ENCODE results near the gene AAK1. TPM values are rescaled to one million over a fixed set of nuclear protein-coding genes. Genes with fewer than 3 reads are reported as not detected.
A peak's percentile ranks its signal among the peaks of the same experiment; 100 is the strongest.
"Not testable (repeated sequence)": the region's sequence is repeated elsewhere in the genome, so short reads cannot be mapped to it uniquely, and the experiment has no call there.

AAK1 gene
- polyA plus RNA-seq, 12 donors, result 11.3 to 30.7 (median 14.5) TPM; not detected in 1

DNA sequence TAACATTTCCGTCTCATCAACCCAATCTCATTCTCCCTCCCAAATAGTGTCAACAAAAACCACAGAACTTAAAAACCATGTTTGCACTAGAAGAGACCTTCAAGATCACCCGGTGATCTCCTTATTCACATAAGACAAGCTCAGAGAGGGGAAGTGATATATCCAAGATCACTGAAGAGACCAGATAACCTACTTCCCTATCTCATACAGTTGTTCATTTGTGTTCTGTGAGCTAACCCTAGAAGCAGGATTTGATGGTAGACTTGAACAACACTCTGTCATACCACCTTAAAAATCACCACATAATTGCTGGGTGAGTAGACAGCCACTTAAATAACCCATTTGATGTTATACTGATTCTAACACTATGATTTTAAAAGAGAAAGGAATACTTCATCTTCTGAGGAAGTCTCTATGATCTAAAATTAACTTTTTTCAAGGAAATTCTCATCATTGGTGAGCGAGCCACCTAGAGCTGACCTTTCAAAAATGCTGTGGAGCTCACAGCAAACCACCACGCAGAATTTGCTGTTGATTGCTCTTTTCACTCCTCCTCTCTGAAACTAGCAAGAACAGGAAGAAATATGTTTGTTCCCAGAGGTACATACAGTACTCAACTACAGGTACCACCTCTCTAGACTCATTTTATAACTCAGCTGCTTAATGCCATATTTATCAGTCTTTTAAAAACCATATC lies 15.1 kb downstream of the AAK1 start:
- no peak for DNase-seq

DNA sequence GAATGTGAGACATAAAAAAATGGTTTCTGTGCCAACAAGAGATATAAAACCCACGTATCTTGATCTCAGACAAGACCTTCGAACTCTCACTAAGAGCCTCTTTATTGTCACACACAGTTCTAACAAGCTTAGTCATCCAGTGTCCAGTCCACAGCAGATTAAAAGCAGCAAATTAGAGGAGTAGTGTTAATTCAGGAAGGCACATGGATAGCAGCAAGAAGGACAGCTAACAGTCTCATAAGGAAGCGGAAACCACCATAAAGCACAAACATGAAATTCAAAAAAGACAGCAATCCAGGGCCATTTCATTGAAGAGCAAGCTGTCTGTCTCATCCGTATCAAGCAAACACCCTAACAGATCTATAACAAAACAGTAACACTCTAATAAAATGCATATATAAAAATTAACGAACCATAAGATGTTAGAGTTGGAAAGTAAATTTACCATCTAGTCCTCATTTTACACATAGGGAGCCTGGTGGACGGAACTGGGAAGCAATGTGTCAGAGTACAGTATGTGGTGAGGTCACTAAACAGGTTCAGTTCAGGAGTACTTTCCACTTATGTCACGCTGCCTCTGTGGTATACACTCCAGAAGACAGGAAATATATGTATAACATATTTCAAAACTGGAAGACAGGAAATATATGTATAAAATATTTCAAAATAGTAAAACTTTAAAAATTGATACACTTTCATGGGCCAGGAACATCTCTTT lies 18.3 kb downstream of the AAK1 start:
- DNase-seq, result no peak

DNA sequence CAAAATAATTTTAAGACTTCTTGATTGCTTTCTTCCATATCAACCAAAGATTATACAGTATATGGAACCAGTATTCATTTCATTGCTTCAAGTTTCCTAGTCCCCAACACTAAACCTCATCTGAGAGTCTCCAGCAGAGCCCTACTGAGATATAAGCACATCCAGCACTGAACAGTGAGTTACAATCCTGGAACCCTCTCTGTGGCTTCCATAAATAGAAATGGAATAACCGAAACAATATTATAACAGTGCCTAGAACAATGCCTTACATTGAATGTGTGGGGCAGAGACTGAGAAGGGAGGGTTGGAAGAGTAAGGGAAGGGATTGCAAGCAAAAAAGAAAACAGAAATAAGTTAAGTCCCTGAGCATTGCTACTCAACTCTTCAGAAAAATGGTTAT lies 18.9 kb downstream of the AAK1 start:
- DNase-seq, result no peak

DNA sequence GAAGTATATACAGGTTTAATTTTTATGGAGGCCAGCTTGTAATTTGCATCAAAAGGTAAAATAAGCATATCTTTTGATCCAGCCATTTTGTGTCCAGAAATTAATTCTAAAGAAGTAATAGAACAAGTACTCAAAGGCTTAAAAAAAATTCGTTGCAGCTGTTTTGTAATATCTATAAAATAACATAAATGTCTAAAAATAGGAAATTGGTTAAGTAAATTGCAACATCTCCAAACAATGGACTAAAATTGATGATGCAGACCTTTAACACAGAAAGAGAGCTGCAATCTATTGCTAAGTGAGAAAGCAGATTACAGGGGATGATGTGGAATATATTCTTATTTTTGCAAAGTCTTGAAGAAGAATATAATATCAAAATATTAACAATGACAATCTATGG lies 19.4 kb downstream of the AAK1 start:
- DNase-seq, result no peak

DNA sequence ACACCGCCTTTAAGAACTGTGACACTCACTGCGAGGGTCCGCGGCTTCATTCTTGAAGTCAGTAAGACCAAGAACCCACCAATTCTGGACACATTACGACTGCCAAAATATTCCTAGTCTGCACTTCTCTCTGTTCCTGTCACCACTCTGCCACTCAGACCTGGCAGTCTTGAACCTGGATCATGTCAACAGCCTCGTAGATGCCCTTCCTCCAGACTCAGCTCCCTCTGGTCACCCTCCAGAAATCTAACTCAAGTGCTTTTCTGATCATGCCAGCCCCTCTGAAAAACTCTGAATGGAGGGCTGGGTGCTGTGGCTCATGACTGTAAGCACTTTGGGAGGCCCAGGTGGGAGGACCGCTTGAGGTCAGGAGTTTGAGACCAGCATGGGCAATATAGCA lies 20.3 kb downstream of the AAK1 start:
- DNase-seq, result no peak

DNA sequence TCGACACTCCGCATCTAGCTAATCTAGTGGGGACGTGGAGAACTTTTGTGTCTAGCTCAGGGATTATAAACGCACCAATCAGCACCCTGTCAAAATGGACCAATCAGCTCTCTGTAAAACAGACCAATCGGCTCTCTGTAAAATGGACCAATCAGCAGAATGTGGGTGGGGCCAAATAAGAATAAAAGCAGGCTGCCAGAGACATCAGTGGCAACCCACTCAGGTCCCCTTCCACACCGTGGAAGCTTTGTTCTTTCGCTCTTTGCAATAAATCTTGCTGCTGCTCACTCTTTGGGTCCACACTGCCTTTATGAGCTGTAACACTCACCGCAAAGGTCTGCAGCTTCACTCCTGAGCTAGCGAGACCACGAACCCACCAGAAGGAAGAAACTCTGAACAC lies 20.7 kb downstream of the AAK1 start:
- DNase-seq, result not testable (repeated sequence)

DNA sequence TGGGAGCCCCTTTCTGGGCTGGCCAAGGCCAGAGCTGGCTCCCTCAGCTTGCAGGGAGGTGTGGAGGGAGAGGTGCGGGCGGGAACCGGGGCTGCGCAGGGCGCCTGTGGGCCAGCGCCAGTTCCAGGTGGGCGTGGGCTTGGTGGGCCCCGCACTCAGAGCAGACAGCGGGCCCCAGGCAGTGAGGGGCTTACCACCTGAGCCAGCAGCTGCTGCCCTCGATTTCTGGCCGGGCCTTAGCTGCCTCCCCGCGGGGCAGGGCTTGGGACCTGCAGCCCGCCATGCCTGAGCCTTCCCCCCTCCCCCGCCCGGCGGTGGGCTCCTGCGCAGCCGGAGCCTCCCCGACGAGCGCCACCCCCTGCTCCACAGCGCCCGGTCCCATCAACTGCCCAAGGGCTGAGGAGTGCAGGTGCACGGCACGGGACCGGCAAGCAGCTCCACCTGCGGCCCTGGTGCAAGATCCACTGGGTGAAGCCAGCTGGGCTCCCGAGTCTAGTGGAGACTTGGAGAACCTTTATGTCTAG lies 21.5 kb downstream of the AAK1 start:
- DNase-seq, result not testable (repeated sequence)

DNA sequence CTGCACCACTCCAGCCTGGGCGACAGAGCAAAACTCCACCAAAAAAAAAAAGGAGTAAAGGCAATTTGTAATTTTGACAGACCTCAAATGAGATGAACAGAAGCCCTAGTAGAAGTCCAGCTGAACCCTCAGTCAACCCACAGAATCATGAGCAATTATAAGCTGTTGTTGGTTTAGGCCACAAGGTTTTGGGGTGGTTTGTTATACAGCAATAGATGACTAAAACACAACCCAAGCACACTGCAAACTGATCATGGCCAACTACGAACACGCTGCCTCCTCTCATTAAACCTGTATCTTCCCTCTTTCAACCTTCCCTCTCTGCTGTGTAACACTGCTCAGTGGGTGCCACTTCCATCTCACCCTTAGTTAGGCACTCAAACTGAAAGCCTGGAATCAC lies 22.1 kb downstream of the AAK1 start:
- no peak for DNase-seq

DNA sequence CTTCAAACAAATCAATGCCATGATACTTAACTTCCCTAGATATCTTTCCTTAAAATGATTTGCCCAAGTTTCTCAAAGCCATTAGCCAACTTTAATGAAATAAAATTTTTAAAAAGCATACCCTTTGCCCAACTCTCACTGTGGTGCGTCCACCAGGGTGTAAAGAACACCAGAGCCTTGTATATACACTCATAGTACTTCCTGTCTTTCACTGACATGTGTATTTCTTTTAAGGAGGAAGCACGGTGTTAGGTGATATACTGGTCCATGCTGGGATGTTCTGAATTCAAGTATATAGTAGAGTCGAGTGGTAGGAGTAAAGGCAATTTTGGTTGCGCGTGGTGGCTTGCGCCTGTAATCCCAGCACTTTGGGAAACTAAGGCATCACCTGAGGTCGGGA lies 22.7 kb downstream of the AAK1 start:
- no peak for DNase-seq

DNA sequence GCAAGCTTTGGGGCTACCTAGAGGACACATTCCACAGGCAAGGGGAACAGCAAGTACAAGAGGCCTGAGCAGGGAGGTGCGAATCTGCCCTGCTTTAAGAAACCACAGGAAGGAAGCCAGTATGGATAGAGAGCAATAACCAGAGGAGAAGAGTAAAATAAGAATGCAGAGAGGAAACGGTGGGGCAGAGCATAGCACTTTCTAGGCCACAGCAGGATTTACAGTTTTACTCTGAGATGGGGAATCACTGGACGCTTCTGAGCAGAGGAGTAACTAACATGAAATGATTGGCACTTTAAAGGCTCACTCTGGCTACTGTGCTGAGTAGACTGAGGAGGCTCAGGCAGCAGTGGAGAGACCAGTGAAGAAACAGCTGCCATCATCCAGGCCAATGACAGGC lies 23.8 kb downstream of the AAK1 start:
- DNase-seq, result no peak

DNA sequence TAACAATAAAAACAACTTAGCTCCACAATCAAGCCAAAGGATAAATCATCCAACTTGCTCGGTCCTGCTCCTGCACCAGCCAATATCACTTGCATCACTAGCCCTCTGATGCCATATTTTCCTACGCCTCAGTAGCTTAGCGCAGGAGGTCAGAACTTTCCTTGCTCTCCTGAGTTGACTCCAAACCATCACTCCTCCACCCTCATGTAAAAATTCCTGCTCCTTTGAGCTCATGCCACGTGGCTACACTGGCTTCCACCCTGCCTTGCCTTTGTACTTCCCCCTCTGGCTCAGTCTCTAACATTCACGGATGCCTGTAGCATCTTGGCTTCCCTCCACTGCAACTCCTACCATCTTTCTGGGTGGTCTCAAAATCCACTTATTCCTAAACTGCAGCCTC lies 25.2 kb downstream of the AAK1 start:
- DNase-seq, result peak; percentile 32

DNA sequence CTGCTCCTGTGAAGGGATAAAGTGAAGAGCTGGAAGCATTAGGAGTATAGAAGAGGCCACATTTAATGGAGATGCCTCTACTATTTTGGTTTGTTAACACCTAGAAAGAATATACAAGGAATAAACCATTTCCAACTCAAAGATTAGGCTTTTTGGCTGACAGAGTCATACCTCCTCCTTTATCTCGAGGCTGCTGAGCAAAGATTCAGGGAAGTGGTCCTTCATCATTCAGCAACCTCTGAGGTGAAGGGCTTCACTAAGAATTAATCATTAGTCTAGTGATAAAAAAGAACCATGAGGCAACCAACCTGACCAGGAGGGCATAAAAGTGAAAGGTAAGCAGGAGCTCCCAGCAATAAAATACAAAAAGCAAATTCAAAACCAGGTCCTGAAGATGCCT lies 25.8 kb downstream of the AAK1 start:
- DNase-seq, result no peak

DNA sequence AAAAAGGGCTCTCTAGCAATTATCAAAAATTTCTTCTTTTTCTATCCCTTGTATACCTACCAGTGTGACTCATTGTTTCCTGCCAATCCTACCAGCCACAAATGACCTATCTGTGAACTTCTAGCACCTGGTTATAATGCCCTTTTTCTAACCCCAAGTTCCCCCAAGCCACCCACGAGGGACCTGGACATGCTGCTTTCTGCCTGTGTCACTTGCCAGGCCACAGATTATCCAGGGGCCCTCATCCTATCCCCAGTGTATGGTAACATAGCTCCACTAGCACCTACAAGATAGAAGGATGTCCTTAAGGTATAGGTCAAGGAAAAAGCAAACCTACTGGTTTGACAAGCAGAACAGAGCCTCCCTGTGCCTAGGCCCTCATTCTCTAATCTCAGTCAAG lies 26.8 kb downstream of the AAK1 start:
- DNase-seq, result no peak

DNA sequence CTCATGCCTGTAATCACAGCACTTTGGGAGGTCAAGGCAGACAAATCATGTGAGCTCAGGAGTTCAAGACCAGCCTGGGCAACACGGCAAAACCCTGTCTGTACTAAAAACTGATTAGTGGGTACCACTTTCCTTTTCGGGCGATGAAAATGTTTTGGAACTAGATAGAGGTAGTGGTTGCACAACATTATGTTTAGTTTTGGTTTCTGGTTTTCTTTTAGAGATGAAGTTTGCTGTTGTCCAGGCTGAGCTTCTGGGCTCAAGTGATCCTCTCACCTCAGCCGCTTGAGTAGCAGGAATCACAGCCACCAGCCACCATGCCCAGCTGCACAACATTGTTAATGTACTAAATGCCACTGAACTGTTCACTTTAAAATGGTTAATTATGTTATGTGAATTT lies 27.6 kb downstream of the AAK1 start:
- no peak for DNase-seq

DNA sequence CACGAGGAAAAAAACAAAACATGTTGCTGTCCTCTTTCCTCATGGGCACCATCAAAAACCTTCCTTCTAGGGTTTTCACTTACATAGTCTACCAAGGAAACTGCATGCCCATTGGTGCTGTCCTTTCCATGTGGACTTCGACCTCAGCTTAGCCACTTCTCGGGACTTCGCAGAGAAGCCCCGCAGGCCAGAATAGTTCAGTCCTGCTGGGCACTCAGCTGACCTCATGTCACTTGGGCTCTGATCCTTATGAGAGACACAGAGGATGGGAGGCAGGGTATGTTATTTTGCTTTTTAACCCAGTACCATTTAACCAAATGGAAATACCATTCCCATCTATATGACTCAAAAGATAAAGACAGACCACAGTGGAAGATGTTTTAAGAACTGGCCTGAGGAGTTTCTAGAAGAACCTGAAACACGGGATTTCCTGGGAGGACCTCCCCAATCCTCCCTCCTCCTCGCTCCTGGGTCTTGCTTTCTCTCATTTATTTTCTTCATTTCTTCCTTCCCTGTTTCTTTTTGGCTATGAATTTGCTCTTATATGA lies 28.4 kb downstream of the AAK1 start:
- DNase-seq, result no peak

DNA sequence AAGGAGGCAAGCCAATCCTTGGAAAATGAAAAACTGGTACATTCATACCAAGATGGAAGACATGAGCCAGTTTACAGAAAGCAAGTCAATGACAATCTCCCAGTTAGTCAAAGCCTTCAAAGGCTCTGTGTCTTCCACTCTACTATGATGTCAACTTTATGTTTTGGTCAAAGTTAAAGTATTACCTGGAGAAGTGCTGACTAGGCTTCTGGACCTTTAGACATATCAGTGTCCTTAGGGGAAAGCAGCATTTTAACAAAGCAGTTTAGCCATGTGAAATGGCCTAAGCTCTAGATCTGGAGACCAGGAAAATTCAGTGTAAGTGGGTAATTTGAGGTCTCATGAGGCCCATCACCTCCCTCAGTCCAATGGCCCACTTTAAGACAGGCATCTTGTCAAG lies 30.8 kb downstream of the AAK1 start:
- no peak for DNase-seq

DNA sequence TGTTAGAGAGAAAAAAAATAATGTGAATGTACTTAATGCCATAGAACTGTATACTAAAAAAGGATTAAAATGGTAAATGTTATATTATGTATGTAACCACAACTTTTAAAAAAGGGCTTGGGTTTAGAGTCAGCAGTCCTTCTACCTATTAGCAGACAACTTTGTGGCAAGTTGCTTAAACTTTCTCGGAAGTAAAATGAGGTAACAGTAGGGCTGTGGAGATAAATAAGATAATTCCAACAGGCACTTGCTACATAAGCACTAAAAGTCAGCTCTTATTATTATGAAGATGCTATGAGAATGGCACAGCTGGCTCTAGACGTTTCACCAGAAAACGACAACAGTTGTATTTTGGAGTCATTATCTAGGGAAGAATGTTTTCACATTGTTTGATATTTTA lies 31.3 kb downstream of the AAK1 start:
- no peak for DNase-seq

DNA sequence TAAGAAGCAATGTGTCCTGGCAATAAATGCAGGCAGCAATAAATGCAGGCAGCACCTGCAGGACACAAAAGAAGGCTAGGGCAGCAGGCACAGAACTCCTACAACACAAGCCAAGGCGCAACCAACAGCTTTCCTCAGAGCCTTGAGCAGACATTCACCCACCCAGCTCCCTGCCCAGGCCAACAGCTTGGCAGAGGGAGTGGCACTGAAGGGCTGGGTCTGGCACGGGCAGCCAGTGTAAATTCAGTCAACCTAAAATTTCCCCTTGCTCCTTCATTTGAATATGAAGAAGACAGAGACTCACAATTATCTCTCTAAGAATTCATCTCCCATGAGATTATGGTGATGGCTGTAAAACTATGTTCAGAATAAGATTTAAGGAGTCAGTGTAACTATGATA lies 35.4 kb downstream of the AAK1 start:
- no peak for DNase-seq

DNA sequence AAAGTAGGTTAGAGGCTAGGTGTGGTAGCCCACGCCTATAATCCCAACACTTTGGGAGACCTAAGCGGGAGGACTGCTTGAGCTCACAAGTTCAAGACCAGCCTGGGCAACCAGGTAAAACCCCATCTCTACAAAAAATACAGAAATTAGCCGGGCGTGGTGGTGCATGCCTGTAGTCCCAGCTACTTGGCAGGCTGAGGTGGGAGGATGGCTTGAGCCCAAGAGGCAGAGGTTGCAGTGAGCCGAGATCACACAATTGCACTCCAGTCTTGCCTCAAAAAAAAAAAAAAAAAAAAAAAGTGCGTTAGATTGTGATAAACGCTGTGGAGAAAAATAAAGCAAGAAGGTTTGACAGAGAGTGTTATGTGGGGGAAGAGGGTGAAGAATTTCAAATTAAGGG lies 36.8 kb downstream of the AAK1 start:
- DNase-seq, result not testable (repeated sequence)

DNA sequence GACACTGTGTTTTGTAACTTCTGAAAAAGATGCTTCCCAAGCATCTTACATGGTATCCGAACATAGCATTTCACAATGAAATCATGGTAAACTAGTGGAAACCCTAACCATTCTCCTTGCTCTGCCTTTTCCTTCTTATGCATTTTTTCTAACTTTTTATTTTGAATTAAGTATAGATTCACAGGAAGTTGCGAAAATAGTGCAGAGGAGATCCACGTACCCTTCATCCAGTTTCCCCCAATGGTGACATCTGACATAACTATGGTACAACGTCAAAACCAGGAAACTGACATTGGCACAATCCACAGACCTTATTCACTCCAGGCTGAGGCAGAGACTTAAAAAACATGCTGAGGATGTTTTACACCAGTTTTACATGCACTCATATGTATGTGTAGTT lies 38.3 kb downstream of the AAK1 start:
- DNase-seq, result no peak

DNA sequence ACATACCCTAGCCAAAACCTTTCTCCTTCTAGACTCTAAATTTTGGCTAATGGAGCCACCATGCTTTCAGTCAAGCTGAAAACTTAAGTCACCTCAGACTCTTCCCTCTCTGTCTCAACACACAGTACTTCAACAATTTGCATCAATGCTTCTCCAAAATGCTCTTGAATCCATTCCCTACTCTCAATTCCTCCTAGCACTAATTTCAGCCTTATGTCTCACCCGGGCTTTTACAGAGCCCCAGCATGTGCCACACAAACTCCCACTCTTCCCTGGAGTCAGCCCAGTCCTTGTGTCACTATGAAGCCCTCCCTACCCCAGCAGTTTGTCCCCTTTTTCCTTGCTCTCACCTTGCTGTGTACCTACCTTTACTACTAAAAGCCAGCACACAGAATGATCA lies 38.7 kb downstream of the AAK1 start:
- no peak for DNase-seq

DNA sequence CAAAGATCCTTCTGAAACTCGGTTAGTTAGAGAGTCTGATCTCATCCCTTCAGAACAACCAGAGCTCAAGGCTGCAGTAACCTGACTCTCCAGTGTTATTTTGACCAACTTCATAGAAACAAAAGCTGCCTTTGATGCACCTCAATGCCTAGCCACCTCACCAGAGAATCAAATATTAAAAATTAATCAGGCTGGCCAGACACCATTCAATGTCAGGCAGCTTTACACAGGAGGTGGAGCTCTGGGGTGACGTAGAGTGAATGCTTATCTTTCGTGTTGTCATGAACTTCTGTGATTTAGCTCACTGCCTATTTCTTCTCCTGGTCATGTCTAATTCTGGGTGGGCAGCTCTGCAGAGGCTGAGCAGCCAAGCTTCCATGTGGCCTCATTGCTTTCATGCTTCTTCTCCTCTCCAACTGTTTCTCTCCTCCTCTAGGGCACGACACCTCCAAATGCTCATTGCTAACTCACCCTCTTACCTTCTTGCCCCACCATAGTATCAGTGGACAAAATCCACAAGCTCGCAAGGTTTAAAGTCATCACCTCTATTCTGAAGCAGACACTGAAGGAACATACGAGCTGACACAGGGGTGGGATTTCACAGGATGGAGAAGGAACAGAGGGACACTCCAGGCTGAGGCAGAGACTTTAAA lies 39.4 kb downstream of the AAK1 start:
- DNase-seq, result no peak

All from muscle of arm (tissue), 12 donors.